Calu3 (cell line): ENCODE data around the gene LBX2. TPM values are rescaled to one million over a fixed set of nuclear protein-coding genes. Genes with fewer than 3 reads are reported as not detected.
A peak's percentile ranks its signal among the peaks of the same experiment; 100 is the strongest.
"Not testable (repeated sequence)": the region's sequence is repeated elsewhere in the genome, so short reads cannot be mapped to it uniquely, and the experiment has no call there.

ENCODE experiments used
- BruUV-seq: library from RNA; stranded (reverse); fragments of 400-500 nt; replicated peaks from 2 replicates; lab custom pipeline; 2021; lab: Mats Ljungman, UMichigan
- CTCF ChIA-PET: fragments of 300-600 bp; sonication (Branson Sonifier 250); formaldehyde crosslinking; loops from one replicate; lab custom pipeline; 2022; ENCODE audit warnings: antibody characterized with exemption; lab: Charles Lee
- DNase-seq: peaks from one replicate; pipeline ENCODE4 v3.0.0; 2022
- H3K27ac Mint-ChIP-seq: one replicate; pipeline ENCODE4 v1.8.0; 2022; ENCODE audit warnings: mixed read lengths; ENCODE audit not compliant: unreplicated experiment
- H3K27me3 Mint-ChIP-seq: one replicate; pipeline ENCODE4 v1.8.0; 2022; ENCODE audit warnings: mixed read lengths; ENCODE audit not compliant: unreplicated experiment
- H3K36me3 Mint-ChIP-seq: one replicate; pipeline ENCODE4 v1.8.0; 2022; ENCODE audit warnings: mild to moderate bottlenecking, moderate library complexity, mixed read lengths; ENCODE audit not compliant: insufficient read depth, unreplicated experiment
- H3K4me1 Mint-ChIP-seq: one replicate; pipeline ENCODE4 v1.8.0; 2022; ENCODE audit warnings: mild to moderate bottlenecking, low read depth, mixed read lengths; ENCODE audit not compliant: unreplicated experiment
- H3K4me3 Mint-ChIP-seq: one replicate; pipeline ENCODE4 v1.8.0; 2022; ENCODE audit warnings: mild to moderate bottlenecking, low read depth, moderate library complexity, mixed read lengths; ENCODE audit not compliant: unreplicated experiment
- H3K9me3 Mint-ChIP-seq: one replicate; pipeline ENCODE4 v1.8.0; 2022; ENCODE audit warnings: low read depth, mixed read lengths; ENCODE audit not compliant: unreplicated experiment
- intact Hi-C: fragments of 100-400 bp; cut with micrococcal nuclease; formaldehyde crosslinking; loops from one replicate; pipeline ENCODE4 v1.10.0; 2022; ENCODE audit not compliant: unreplicated experiment
- total RNA-seq: library from RNA; stranded (reverse); gene quantifications from 2 replicates; pipeline ENCODE4 v1.2.3, GENCODE V29; 2022
- TF ChIP-seq, protein P1 (sequence below): fragments of 200-600 bp; IDR thresholded peaks from one replicate; pipeline ENCODE4 v1.8.0; 2022; ENCODE audit warnings: antibody characterized with exemption; ENCODE audit not compliant: unreplicated experiment

LBX2 gene
- total RNA-seq, 1 experiment from 2014 or later = 3.5 TPM

DNA sequence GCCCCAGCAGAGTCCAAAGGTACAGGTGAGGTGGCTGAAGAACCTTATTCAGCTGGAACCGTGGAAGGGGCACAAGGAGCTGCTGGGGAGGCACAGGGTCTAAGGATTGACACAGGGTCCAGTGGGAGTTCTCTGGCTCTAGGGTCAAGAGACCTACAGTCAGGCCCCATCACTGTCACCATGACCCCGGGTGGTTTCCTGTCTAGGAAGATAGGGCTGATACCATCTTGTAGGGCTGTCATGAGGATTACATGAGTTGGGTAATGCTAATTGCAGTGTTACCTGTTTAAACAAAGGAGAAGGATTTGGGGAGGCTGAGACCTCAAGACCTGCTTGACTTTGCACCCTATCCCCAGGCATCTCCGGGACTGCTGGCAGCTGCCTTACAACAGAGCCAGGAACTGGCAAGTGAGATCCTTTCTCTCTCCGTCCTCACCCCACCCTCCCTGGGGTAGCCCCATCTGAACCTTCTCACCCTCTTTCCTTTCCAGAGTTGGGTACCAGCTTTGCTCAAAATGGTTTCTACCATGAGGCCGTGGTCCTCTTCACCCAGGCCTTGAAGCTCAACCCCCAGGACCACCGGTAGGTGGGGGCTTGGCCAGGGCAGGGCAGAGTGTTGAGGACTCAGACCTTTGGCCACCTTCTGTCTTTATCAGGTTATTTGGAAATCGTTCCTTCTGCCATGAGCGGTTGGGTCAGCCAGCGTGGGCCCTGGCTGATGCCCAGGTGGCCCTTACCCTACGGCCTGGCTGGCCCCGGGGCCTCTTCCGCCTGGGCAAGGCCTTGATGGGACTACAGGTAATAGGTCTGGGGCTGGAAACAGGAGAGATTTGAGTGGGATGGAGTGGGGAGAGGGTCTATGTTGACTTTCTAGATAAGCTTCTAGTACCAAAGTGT, 7.5 kb downstream of the LBX2 start:
- no peak for DNase-seq
- Mint-ChIP-seq H3K4me3 (no peak overlapping the region), H3K36me3 (peaks cover 11% of the 10 kb centered on the region), H3K4me1 (peaks cover 16% of the 10 kb centered on the region), H3K9me3 (no peaks in the 10 kb centered on the region), H3K27me3 (no peaks in the 10 kb centered on the region), H3K27ac (no peak overlapping the region)
- BruUV-seq = no TSS peak
- CTCF ChIA-PET = interaction anchor here (0.6 to 1.8 kb wide), 3 partner anchors 11 to 96 kb away, joined by 3 to 6 read pairs (median 5); partner anchors contain the start of gene MRPL53
- TF ChIP-seq, protein P1, sequence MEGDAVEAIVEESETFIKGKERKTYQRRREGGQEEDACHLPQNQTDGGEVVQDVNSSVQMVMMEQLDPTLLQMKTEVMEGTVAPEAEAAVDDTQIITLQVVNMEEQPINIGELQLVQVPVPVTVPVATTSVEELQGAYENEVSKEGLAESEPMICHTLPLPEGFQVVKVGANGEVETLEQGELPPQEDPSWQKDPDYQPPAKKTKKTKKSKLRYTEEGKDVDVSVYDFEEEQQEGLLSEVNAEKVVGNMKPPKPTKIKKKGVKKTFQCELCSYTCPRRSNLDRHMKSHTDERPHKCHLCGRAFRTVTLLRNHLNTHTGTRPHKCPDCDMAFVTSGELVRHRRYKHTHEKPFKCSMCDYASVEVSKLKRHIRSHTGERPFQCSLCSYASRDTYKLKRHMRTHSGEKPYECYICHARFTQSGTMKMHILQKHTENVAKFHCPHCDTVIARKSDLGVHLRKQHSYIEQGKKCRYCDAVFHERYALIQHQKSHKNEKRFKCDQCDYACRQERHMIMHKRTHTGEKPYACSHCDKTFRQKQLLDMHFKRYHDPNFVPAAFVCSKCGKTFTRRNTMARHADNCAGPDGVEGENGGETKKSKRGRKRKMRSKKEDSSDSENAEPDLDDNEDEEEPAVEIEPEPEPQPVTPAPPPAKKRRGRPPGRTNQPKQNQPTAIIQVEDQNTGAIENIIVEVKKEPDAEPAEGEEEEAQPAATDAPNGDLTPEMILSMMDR = no peak
- intact Hi-C loops = no loop called here

DNA sequence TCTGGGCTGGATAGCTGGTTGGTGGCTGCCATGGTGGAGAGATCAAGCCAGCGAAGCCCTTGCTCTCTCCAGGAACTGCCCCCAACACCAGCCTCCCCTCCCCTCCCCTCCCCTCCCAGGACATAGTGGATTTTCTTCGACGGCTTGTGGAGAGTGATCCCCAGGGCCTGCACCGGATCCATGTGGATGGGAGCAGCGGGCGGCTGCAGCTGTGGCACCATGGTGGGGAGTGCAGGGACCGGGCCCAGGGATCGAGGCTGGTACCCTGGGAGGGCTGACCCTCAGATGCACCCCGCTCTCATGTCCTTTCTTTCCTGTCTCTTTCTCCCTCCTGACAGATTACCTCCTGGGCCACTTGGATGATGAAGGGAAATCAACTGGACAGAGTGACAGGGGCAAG, 9.5 kb downstream of the LBX2 start:
- no peaks in the 10 kb centered on the region for H3K27me3 Mint-ChIP-seq
- no TSS peak for BruUV-seq
- CTCF ChIA-PET = no interaction called here
- H3K36me3 Mint-ChIP-seq = peaks cover 27% of the 10 kb centered on the region
- no peak for DNase-seq
- intact Hi-C loops = no loop called here
- no peak overlapping the region for H3K4me3 Mint-ChIP-seq
- peaks cover 26% of the 10 kb centered on the region for H3K4me1 Mint-ChIP-seq
- H3K9me3 Mint-ChIP-seq = no peaks in the 10 kb centered on the region
- no peak overlapping the region for H3K27ac Mint-ChIP-seq
- TF ChIP-seq, protein P1 = no peak

DNA sequence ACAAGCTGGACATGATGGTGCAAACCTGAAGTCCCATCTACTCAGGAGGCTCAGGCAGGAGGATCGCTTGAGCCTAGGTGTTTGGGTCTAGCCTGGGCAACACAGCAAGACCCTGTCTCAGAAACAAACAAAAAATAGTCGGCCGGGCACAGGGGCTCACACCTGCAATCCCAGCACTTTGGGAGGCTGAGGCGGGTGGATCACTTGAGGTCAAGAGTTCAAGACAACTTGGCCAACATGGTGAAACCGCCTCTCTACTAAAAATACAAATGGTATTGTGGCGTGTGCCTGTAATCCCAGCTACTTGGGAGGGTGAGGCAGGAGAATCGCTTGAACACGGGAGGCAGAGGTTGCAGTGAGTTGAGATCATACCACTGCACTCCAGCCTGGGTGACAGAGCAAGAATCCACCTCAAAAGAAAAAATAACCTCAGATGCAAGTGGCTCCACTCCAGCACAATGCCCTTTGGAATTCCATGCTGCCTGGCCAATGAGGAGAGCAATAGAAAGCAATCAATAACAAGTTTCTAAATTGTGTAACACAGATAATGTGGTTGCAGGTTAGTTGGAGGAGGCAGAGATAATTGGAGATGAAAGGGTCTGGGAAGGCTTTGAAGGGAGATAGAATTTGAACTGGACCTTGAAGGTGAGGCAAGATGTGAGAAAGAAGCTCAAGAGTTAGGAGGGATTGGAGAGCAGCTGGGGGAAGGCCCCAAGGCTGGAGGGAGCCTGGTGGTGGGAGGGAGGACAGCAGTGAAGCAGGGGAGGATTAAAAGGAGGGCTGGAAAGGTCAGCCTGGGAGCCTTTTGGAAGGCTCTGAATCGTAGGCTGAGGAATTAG, 10.5 kb downstream of the LBX2 start:
- Mint-ChIP-seq H3K9me3 (no peaks in the 10 kb centered on the region), H3K27ac (peak overlapping the region; percentile 15), H3K36me3 (peaks cover 27% of the 10 kb centered on the region), H3K4me3 (no peak overlapping the region), H3K4me1 (peaks cover 29% of the 10 kb centered on the region), H3K27me3 (no peaks in the 10 kb centered on the region)
- no peak for DNase-seq
- CTCF ChIA-PET = interaction anchor here (0.8 kb wide), 1 partner anchor 18 kb away, joined by 3 read pairs; the partner anchor contains the start of gene PCGF1
- BruUV-seq = no TSS peak
- intact Hi-C loops = no loop called here
- TF ChIP-seq, protein P1 = no peak

- BruUV-seq = no TSS peak
- DNase-seq = no peak
- Mint-ChIP-seq H3K27me3 (no peaks in the 10 kb centered on the region), H3K4me3 (no peak overlapping the region), H3K9me3 (no peaks in the 10 kb centered on the region), H3K27ac (no peak overlapping the region), H3K36me3 (peaks cover 37% of the 10 kb centered on the region), H3K4me1 (peaks cover 37% of the 10 kb centered on the region)
- intact Hi-C loops = no loop called here
- TF ChIP-seq, protein P1 = no peak
- CTCF ChIA-PET = no interaction called here
Measured at GRCh38 chr2:74486141-74486540, 13.3 kb downstream of the LBX2 start.

- not testable (repeated sequence) for DNase-seq, BruUV-seq, H3K9me3 Mint-ChIP-seq, H3K27me3 Mint-ChIP-seq
- peak overlapping the region; percentile 68 for H3K27ac Mint-ChIP-seq
- H3K36me3 Mint-ChIP-seq = peaks cover 60% of the 10 kb centered on the region
- peak overlapping the region; percentile 85 for H3K4me3 Mint-ChIP-seq
- CTCF ChIA-PET = interaction anchor here (0.7 to 1.9 kb wide), 7 partner anchors 23 to 106 kb away, joined by 3 to 11 read pairs (median 4); partner anchors contain the start of genes PCGF1 and WBP1
- intact Hi-C loops = loop anchor here (1.0 kb wide), 3 partner anchors 42 to 104 kb away; partner anchors contain the start of gene RTKN
- H3K4me1 Mint-ChIP-seq = peaks cover 30% of the 10 kb centered on the region
Measured at GRCh38 chr2:74483675-74484164, 15.7 kb downstream of the LBX2 start.
